NCI-H1436 treated with DMSO at 0.1 percent for 48 hours (cell line): ENCODE data around the gene TECPR2.

Source experiments
- DNase-seq: peaks from one replicate; lab custom pipeline; 2025; lab: John Stamatoyannopoulos, UW

Gene TECPR2

GRCh38 chr14:102375119-102375518 lies 12.4 kb downstream of the TECPR2 start:
- DNase-seq: no peak

DNA sequence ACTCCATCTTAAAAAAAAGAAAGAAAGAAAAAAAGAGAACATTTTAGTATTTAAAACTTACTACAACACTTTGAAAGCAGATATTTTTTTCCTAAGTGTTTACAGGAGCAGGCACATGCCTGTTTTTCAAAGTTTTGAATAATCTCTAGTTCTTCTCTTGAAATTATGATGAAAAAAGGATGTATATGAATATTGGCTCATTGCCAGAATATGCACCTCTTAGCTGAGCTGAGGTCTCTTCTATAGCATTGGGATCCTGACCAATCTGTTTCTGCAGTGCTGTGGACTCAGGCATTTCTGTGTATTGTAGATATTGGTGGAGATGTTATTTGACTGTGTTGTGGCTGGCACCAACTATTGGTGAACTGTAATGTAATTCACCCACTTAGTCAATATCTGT lies 15.0 kb downstream of the TECPR2 start:
- DNase-seq: no peak

DNA sequence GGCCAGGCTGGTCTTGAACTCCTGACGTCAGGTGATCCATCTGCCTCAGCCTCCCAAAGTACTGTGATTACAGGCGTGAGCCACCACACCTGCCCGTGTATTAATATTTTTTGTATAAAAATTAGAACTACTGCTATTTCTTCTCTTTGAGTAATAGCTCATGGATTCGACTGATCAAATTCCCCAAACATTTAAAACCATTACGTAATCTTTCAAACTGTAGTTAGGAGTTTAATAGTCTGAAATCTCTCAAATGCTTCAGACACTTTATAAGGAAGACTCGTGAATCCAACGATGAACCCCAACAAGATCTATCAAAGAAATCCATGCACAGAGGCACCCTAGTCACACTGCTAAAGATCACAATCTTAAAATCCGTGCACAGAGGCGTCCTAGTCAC lies 16.1 kb downstream of the TECPR2 start:
- DNase-seq: no peak

- no peak for DNase-seq
These were observed 24.3 kb downstream of the TECPR2 start for GRCh38 chr14:102387086-102387485.

- DNase-seq: no peak
These were observed 26.5 kb downstream of the TECPR2 start for GRCh38 chr14:102389246-102389645.

DNA sequence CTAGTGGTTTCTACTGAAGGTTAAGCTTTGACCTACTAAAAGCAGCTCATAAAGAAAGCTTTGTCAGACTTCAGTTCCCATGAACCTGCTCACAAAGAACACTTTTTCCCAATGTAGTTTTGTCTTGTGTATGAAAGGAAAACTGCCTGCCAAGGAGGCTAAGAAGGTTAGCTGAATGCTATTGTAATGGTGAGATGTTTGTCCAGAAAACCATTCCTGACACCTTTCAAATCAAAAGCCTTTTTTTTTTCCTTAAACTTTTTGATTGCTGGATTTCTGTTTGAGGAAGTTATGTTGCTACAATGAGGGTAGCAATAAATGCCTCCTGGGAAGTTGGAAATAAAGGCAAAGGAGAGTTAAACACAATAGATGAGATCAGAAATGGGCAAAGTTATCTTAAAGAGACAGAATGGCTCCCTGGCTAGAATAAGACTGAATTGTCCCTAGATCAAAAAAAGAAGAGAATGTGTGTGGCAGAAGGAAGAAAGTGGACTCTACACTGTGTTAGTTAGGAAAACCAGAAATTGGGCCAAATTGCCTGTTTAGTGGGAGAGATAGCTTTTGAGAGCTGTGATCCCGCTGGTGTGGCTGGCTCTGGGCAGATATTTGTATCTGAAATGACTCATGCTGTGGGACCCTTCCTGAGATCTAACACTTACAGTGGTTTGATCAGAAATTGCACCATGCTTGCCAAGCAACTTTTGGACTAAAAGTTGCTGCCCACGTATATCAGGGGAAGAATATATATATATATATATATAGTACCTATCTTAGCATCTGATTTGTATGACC lies 27.5 kb downstream of the TECPR2 start:
- DNase-seq: no peak

- no peak for DNase-seq
These were observed 29.8 kb downstream of the TECPR2 start for GRCh38 chr14:102392506-102392905.

GRCh38 chr14:102394717-102395375 lies 32.1 kb downstream of the TECPR2 start:
- no peak for DNase-seq

DNA sequence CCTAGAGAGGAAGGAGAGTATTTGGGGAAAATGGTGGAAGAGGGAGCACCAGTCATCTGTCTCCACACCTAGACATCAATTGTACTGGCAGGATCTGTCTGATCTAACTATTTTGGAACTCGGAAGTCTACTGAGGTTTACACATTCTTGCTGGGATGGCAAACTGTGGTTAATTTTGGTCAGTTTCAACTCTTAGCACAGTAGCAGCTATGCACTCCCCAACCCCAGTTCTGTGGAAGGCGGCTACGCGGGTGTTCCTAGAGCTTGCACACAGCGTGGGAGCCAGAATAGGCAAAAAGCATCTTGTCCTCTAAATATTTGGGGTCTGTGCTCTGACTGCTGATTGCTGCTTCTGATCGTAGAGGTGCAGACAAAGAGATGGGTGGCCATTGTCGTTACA lies 33.8 kb downstream of the TECPR2 start:
- DNase-seq: no peak

DNA sequence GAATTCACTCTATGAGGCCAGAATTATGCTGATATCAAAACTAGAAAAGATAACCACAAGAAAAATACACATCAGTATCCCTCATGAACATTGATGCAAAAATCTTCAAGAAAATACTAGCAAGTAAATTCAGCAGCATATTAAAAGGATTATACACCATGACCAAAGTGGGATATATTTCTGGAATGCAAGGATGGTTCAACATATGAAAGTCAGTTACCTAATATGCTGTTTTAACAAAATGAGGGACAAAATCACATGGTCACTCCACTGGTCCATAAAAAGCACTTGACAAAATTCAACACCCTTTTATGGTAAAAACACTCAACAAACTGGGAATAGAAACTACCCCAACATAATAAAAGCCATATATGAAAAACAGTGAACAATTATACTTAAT lies 40.3 kb downstream of the TECPR2 start:
- DNase-seq: no peak

DNA sequence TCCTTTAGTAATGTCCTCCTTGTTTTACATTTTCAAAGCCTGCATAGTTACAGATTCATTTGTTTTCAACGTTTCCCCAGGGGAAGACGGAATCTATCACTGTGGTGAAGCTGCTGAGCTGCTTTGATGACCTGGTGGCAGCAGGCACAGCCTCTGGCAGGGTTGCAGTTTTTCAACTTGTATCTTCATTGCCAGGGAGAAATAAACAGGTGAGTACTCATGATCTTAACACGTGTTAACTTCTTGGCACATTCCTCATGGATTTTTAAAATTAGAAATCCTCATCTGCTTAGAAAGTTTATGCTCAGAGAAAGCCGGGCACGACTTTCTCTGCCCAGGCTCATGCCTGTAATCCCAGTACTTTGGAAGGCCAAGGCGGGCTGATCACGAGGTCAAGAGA lies 44.5 kb downstream of the TECPR2 start:
- no peak for DNase-seq

DNA sequence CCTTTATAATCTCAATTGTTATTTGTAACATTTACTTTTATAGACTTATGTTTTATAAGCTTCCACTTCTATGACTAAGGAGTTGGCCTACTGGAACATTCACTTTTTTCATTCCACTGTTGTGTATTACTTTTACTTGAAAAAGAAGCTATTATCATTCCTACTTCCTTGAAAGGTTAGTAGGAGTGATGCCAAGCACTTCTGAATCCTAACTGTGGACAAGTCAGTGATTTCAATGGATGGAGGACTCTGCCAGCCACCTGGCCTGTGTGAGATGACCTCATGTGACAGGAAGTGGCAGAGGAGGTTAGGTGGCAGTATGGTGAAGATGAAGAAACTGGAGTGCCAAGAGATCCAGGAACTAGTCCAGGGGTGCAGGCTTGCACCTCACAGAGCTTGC lies 46.0 kb downstream of the TECPR2 start:
- DNase-seq: no peak

GRCh38 chr14:102415671-102416070 lies 52.9 kb downstream of the TECPR2 start:
- no peak for DNase-seq

GRCh38 chr14:102417001-102417431 lies 54.3 kb downstream of the TECPR2 start:
- no peak for DNase-seq

GRCh38 chr14:102417646-102418045 lies 54.9 kb downstream of the TECPR2 start:
- DNase-seq: no peak

- no peak for DNase-seq
These were observed 55.6 kb downstream of the TECPR2 start for GRCh38 chr14:102418169-102418852.

DNA sequence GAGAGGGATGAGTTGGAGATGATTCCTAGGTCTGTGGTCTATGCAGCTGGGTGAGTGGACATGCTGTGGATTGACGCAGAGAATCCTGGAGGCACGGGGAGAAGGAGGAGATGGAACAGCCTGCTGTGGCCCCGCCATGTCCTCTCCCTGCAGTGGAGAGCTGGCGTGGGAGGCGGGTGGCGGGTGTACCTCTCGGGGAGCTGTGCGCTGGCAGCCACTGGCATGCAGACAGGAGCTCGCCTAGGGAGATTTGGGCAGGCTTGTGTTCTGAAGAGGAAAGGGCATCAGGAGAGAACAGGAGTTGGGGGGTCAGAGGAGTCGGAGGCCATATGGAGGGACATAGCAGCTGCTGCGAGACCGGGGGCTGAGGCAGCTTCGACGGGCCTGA lies 56.1 kb downstream of the TECPR2 start:
- no peak for DNase-seq

GRCh38 chr14:102419276-102419675 lies 56.5 kb downstream of the TECPR2 start:
- no peak for DNase-seq

- DNase-seq: no peak
These were observed 57.0 kb downstream of the TECPR2 start for GRCh38 chr14:102419716-102420115.

DNA sequence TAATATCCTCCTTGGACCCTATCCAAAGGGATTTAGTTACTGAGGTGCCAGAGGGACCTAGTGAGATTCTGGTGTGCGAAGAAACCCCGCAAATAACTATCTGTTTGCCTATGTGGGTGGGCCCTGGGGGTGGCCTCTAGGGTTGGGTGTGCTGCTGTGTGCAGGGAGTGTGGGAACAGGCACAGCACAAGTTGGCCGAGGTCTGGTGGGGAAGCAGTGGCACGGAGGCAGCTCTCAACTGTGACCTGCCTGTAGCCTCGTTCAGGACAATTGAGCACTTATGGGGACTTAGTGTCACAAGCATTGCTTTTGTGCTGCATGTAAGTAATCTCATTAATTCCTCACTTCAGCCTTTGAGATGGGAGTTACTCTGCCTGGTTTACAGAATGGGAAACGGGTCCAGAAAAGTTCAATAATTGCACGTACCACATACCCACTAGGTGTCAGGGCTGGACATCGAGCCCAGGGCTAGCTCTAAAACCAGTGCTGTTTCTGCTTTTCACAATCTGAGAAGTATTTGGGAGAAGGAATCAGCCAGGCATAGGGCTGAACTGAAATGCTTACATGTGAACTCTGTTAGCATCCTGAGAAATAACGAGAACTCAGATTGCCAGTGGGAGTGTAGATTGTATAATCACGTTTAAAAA lies 58.8 kb downstream of the TECPR2 start:
- DNase-seq: no peak

- DNase-seq: no peak
These were observed 61.8 kb downstream of the TECPR2 start for GRCh38 chr14:102424520-102424919.

DNA sequence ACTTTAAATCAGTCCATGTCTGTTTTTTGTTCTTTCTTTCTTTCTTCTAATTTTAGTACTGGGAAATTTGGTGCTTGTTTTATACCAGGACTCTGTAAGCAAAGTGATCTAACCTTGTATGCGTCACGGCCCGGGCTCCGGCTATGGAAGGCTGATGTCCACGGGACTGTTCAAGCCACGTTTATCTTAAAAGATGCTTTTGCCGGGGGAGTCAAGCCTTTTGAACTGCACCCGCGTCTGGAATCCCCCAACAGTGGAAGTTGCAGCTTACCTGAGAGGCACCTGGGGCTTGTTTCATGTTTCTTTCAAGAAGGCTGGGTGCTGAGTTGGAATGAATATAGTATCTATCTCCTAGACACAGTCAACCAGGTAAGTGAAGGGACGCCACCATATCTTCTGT lies 62.2 kb downstream of the TECPR2 start:
- DNase-seq: no peak

DNA sequence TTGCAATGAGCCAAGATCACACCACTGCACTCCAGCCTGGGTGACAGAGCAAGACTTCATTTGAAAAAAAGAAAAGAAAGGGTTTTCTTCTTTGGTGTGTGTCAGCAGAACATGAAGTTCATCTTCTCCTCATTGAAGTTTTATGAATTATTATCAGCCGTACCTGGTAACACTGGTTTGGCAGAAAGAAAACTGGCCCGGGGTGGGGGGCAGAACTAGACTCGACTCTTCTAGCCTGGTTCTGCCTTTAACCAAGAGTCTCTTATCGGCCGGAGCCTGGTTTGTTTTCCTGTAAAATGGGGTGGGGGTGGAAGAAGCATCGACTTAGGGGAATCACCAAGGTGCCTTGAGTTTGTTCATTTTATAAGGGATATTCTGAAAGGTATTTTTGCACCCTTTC lies 64.1 kb downstream of the TECPR2 start:
- no peak for DNase-seq
